Esophagus muscularis mucosa (tissue), 4 donors: ENCODE data around the gene LSM4. TPM values are rescaled to one million over a fixed set of nuclear protein-coding genes. Genes with fewer than 3 reads are reported as not detected.

ENCODE experiments used
- DNase-seq: peaks from one replicate; pipeline ENCODE4 v3.0.0-alpha.2; 2017; ENCODE audit errors: extremely low spot score
- H3K27ac ChIP-seq, 4 donors: fragments of 200-600 bp; sonication (generic); replicated peaks in 1 of 4; 1 replicate in 3 of 4; 2 replicates in 1 of 4; pipeline ENCODE4 v1.5.1; 2016 to 2019; ENCODE audit warnings: mild to moderate bottlenecking in 1 of 4
- H3K27me3 ChIP-seq, 4 donors: fragments of 200-600 bp; sonication (generic); one replicate each; pipeline versions ENCODE4 v1.5.1 to v1.6.0; 2016 to 2019
- H3K36me3 ChIP-seq, 4 donors: fragments of 200-600 bp; sonication (generic); one replicate each; pipeline ENCODE4 v1.5.1; 2016 to 2019
- H3K4me1 ChIP-seq, 4 donors: fragments of 200-600 bp; sonication (generic); one replicate each; pipeline ENCODE4 v1.5.1; 2016 to 2019
- H3K4me3 ChIP-seq, 4 donors: fragments of 200-600 bp; sonication (generic); 1 replicate in 2 of 4; 2 replicates in 2 of 4; pipeline ENCODE4 v1.5.1; 2016 to 2019; ENCODE audit warnings: mild to moderate bottlenecking in 4 of 4, moderate library complexity in 1 of 4
- H3K9me3 ChIP-seq, 4 donors: fragments of 200-600 bp; sonication (generic); 1 replicate in 3 of 4; 2 replicates in 1 of 4; pipeline ENCODE4 v1.5.1; 2016 to 2019
- CTCF ChIP-seq, 3 experiments: fragments of 200-600 bp in 2 of 3; fragments of 450-650 bp in 1 of 3; sonication (generic) in 2 of 3; IDR thresholded peaks; one replicate each; pipeline ENCODE4 v1.5.1; 2017 to 2019; ENCODE audit warnings: antibody characterized with exemption in 3 of 3, mild to moderate bottlenecking in 2 of 3, moderate library complexity in 1 of 3
- EP300 ChIP-seq: sonication (generic); formaldehyde crosslinking; IDR thresholded peaks from one replicate; pipeline ENCODE4 v1.6.1; 2017; ENCODE audit warnings: antibody characterized with exemption
- POLR2A ChIP-seq: fragments of 450-650 bp; IDR thresholded peaks from one replicate; pipeline ENCODE4 v1.6.1; 2017; ENCODE audit warnings: antibody characterized with exemption, moderate library complexity, mild to moderate bottlenecking, low read depth
- POLR2AphosphoS5 ChIP-seq, 2 donors: sonication (generic); formaldehyde crosslinking; IDR thresholded peaks; one replicate each; pipeline ENCODE4 v1.6.1; 2017; ENCODE audit warnings: antibody characterized with exemption in 2 of 2
- WGBS: methylation state at CpG from one replicate; pipeline ENCODE4 v1.1.5; 2018; 5-methylcytosine and 5-hydroxymethylcytosine counted together
- intact Hi-C: fragments of 100-400 bp; cut with DNase I; formaldehyde crosslinking; loops from one replicate; pipeline ENCODE4 v1.15.1; 2023
- total RNA-seq, 4 donors: library from RNA; depleted of rRNA; stranded (reverse); fragments of >200 nt; gene quantifications; one replicate each; pipeline versions ENCODE4 v1.1.0 to v1.2.1, GENCODE V29; 2016

The LSM4 gene
- total RNA-seq, 4 donors from 2014 or later = 86.8 to 116 (median 93.9) TPM

- peak; percentile 98 for DNase-seq
- Histone ChIP-seq H3K9me3 (no peaks in the 10 kb centered on the region), H3K27me3 (no peaks in the 10 kb centered on the region), H3K36me3 (peaks cover 4 to 20% (median 12%) of the 10 kb centered on the region in 4 donors), H3K27ac (peak overlapping the region; percentile 98 to 100 (median 100)), H3K4me1 (peaks cover 34 to 48% (median 39%) of the 10 kb centered on the region in 4 donors), H3K4me3 (peak overlapping the region; percentile 53 to 69 (median 65))
- intact Hi-C loops = no loop called here
- TF ChIP-seq EP300 (no peak), POLR2A (peak; percentile 66), CTCF (IDR thresholded peaks at IDR 0.05) (peak in 1 of 3 experiments; percentile 37), POLR2AphosphoS5 (IDR thresholded peaks at IDR 0.05) (peak in 1 of 2 donors; percentile 95)
- WGBS = 4% methylated on average over 14 of the region's 27 CpGs
Observed at GRCh38 chr19:18282021-18282787, 40.7 kb downstream of the LSM4 start.

DNA sequence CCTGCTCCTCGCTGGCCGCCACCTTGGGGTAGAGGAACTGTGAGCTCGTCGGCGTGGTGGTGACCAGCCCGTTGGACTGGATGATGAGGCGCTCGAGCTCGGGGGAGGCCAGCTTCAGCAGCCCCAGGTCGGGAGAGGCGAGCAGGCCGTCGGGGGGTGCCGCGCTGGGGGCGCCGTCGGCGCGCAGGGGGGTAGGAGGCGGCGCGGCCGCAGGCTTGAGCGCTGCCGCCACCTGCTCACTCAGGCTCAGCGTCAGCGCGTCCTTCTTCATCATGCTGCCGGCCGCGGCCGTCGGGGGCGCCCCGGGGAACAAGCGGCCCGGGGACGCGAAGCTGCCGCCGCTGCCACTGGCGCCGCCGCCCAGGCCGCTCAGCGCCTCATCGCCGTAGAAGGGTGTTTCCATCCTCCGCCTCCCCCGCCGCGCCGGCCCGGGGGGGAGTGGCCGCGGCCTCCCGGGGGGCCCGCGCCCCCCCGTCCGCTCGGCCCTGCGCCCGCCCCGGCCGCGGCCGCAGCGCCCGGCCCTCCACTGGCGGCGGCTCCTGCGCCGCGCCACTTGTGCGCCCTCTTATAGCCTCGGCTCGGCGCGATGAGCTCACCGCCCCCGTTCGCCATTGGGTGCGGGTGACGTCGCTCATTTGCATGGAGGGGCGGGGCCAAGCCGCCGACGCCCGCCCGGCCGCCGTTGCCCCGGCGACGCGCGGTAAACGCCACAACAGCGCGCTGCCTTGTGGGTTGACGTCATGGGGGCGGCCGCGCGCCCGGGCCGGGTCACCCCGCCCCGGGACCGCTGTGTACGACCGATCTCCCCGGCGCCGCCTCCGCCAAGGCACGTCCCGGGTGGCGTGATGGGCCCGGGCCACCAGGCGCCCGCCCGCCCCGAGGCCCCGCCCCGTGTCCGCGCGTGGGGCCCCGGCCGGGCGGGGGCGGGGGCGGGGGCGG, 41.5 kb downstream of the LSM4 start, which contains the start of gene JUND:
Gene JUND, minus strand, starts transcription at position 541 of the 939 bp plus-strand sequence. Its CDS starts 138 bp downstream, at position 403.
- H3K27ac ChIP-seq = peak within 1 kb of the TSS; percentile 99 to 100 (median 100)

DNA sequence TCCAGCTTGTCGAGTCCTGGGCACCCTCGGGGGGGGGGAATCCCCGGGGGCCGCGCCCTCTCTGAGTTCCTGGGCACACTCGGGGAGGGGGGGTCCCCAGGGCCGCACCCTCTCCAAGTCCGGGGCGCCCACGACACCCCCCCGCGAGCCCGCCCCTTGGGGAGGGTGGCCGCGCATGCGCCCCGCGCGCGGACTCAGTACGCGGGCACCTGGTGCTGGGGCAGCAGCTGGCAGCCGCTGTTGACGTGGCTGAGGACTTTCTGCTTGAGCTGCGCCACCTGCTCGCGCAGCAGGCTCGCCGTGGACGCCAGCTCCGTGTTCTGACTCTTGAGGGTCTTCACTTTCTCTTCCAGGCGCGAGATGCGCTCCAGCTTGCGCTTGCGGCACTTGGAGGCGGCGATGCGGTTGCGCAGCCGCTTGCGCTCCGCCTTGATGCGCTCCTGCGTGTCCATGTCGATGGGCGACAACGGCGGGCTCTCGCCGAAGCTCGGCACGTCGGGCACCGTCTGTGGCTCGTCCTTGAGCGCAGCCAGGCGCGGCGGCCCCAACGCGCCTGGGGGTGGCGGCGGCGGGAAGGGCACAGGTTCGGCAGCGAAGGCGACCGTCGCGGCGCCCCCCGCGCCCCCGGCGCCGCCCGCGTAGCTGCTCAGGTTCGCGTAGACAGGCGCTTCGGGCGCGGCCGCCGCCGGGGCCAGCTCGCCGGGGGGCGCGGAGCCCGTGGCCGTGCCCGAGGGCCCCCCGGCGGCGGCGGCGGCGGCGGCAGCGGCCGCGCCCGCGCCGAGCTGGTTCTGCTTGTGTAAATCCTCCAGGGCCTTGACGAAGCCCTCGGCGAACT, 42.4 kb downstream of the LSM4 start:
- Histone ChIP-seq H3K36me3 (peaks cover 4 to 22% (median 15%) of the 10 kb centered on the region in 4 donors), H3K9me3 (no peaks in the 10 kb centered on the region), H3K27ac (peak overlapping the region; percentile 99 to 100 (median 100)), H3K4me3 (peak overlapping the region; percentile 86 to 100 (median 99)), H3K27me3 (no peaks in the 10 kb centered on the region), H3K4me1 (peaks cover 46 to 64% (median 56%) of the 10 kb centered on the region in 4 donors)
- intact Hi-C loops = no loop called here
- DNase-seq = no peak
- under 1% methylated on average over 38 of the region's 111 CpGs for WGBS
- TF ChIP-seq POLR2AphosphoS5 (IDR thresholded peaks at IDR 0.05) (peak; percentile 99), EP300 (no peak), POLR2A (peak; percentile 96)

More for the DNA sequence above, 41.5 kb downstream of the LSM4 start, which contains the start of gene JUND:
- Histone ChIP-seq H3K4me1 (peaks cover 37 to 56% (median 47%) of the 10 kb centered on the region in 4 donors), H3K27me3 (no peaks in the 10 kb centered on the region), H3K36me3 (peaks cover 4 to 21% (median 15%) of the 10 kb centered on the region in 4 donors), H3K9me3 (no peaks in the 10 kb centered on the region), H3K4me3 (peak within 1 kb of the TSS; percentile 86 to 100 (median 99))
- TF ChIP-seq POLR2AphosphoS5 (IDR thresholded peaks at IDR 0.05) (peak; percentile 96 to 98), CTCF (IDR thresholded peaks at IDR 0.05) (no peak), POLR2A (peak; percentile 89), EP300 (peak; percentile 72)
- 0% methylated on average over 14 of the region's 138 CpGs for WGBS
- DNase-seq = peak; percentile 99
- intact Hi-C loops = no loop called here

- intact Hi-C loops = loop anchor here (2.0 to 5.0 kb wide), 2 partner anchors 43 to 133 kb away; partner anchors contain the start of gene LSM4
- under 1% methylated on average over 52 of the region's 55 CpGs for WGBS
Observed at GRCh38 chr19:18279516-18280246, 43.2 kb downstream of the LSM4 start.

More at GRCh38 chr19:18279516-18280246, 43.2 kb downstream of the LSM4 start:
- no peaks in the 10 kb centered on the region for H3K27me3 ChIP-seq
- no peaks in the 10 kb centered on the region for H3K9me3 ChIP-seq
- peak overlapping the region; percentile 99 to 100 (median 100) for H3K27ac ChIP-seq
- H3K4me3 ChIP-seq = peak overlapping the region; percentile 86 to 100 (median 99)
- DNase-seq = peak; percentile 99
- peak; percentile 98 to 99 for TF ChIP-seq POLR2AphosphoS5 (IDR thresholded peaks at IDR 0.05)
- peak; percentile 85 to 99 (median 90) for TF ChIP-seq CTCF (IDR thresholded peaks at IDR 0.05)
- TF ChIP-seq EP300 = no peak
- peak; percentile 93 for TF ChIP-seq POLR2A
- H3K36me3 ChIP-seq = peaks cover 4 to 22% (median 15%) of the 10 kb centered on the region in 4 donors
- H3K4me1 ChIP-seq = peaks cover 54 to 64% (median 63%) of the 10 kb centered on the region in 4 donors
